ENCODE results near the gene ZBTB7B.

The ZBTB7B gene

GRCh38 chr1:155062702-155063411, 60.3 kb downstream of the ZBTB7B start:
- peak; percentile 54 for DNase-seq

- DNase-seq: peak; percentile 68
Observed at GRCh38 chr1:155063550-155064110, 61.0 kb downstream of the ZBTB7B start, which contains the start of gene EFNA4. TSS of gene EFNA4 (plus strand) at chr1:155063740. CDS start at chr1:155063824, 84 bp downstream.

DNA sequence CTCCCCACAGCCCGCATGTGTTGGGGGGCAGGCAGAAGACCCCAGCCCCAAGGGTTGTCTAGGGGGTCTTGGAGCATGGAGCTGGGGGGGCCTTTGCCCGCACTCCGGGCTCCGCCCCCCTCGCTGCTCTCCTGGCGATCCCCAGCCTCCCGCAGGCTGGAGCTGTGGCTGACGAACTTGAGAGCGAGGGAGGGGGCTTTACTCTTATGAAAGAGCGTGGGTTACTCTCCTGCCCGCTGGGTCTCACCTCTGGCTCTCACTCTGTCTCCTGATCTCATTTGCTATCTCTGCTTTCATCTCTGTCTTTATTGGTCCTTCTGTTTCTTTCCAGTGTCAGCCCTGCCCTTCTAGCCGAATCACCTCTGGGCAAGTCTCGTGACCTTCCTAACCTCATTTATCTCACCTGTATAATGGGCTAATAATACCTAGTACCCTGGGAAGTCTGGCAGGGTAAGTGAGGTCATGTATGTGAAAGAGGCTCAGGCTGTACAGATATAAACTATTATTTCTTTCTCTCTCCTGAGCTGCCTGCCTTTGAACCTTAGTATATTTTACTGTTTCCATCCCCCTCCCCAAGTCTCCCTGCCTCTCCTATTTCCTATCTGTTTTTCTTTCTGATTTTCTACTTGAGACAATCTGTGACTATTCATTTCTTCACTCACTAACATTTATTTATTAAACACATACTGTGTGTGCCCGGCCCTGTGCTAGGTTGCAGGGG, 61.7 kb downstream of the ZBTB7B start:
- no peak for DNase-seq

DNA sequence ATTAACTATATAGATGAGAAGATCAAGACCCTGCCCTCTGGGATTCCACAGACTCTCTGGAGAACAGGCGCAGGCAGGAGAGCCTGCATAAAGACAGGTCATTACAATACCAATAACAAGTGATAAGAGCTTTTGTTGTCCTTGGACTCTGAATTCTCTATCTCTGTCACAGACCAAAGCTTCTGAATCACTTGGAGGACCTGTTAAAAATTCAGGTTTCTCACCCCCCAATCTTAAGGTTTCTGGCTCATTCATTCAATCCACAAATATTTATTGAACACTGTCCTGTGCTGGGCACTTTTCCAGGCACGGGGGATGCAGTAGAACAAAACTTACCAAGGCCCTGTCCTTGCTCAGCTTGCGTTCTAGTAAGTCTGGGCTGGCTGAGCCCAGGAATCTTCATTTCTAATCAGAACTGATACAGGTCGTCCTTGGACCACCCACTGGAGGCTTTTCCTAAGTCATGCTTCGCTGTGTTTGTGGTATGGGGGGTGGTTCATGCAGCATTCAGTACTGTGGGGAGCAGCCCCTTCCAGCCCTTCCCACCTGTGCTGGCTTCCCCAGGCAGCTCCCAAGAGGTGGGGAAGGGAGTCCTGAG, 62.3 kb downstream of the ZBTB7B start:
- DNase-seq: no peak

DNA sequence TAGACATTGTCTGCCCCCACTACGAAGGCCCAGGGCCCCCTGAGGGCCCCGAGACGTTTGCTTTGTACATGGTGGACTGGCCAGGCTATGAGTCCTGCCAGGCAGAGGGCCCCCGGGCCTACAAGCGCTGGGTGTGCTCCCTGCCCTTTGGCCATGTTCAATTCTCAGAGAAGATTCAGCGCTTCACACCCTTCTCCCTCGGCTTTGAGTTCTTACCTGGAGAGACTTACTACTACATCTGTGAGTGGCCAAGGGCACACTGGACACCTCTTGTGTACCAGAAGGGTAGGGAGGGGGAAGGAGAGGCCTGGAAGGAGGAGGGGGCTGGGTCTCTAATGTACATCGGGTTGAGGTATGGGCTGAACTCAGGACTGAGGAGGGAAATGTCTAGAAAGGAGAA, 64.2 kb downstream of the ZBTB7B start:
- DNase-seq: no peak
